Cardiac muscle cell (in vitro differentiated cells and primary cell): Measurements from ENCODE around the gene CAP2. TPM values are rescaled to one million over a fixed set of nuclear protein-coding genes. Genes with fewer than 3 reads are reported as not detected.
A peak's percentile ranks its signal among the peaks of the same experiment; 100 is the strongest.

Source experiments
- DNase-seq, 2 donors: peaks; one replicate each; pipeline versions ENCODE4 v3.0.0 to v3.0.0-alpha.2; 2010 to 2017; ENCODE audit warnings: low read depth in 1 of 2, low spot score in 1 of 2
- H3K27ac ChIP-seq: fragments of 200-600 bp; sonication (generic); 2 replicates; pipeline ENCODE4 v1.5.1; 2016
- H3K27me3 ChIP-seq: fragments of 200-600 bp; sonication (generic); 2 replicates; pipeline ENCODE4 v1.6.0; 2016; ENCODE audit warnings: control low read depth
- H3K36me3 ChIP-seq: fragments of 200-600 bp; sonication (generic); 2 replicates; pipeline ENCODE4 v1.5.1; 2016; ENCODE audit warnings: control low read depth
- H3K4me1 ChIP-seq: fragments of 200-600 bp; sonication (generic); 2 replicates; pipeline ENCODE4 v1.8.1; 2017; ENCODE audit warnings: low read depth, mild to moderate bottlenecking, mixed run types
- H3K4me3 ChIP-seq: fragments of 200-600 bp; sonication (generic); 2 replicates; pipeline ENCODE4 v1.5.1; 2016; ENCODE audit warnings: mild to moderate bottlenecking
- H3K9me3 ChIP-seq: fragments of 200-600 bp; sonication (generic); 2 replicates; pipeline ENCODE4 v1.5.1; 2017; ENCODE audit warnings: low read depth, mild to moderate bottlenecking, control low read depth
- CTCF ChIP-seq: IDR thresholded peaks from 2 replicates; pipeline ENCODE4 v1.5.1; 2012; ENCODE audit warnings: low read depth, mild to moderate bottlenecking, low read length
- polyA plus RNA-seq: library from polyadenylated mRNA; unstranded; fragments of >200 nt; fragmentation: Nextera tagmentation; extraction: Ambion mirVana; gene quantifications from 2 replicates; pipeline ENCODE4 v1.2.1, GENCODE V29; 2016
- total RNA-seq: library from RNA; depleted of rRNA; stranded (reverse); fragments of >200 nt; gene quantifications from 2 replicates; pipeline ENCODE4 v1.2.3, GENCODE V29; 2016

CAP2 gene
- total and polyA plus RNA-seq, 2 experiments from 2014 or later = 95.7 to 262 TPM

GRCh38 chr6:17470202-17470937, 77.0 kb downstream of the CAP2 start:
- no peak for TF ChIP-seq CTCF
- peak overlapping the region; percentile 71 for H3K27ac ChIP-seq

GRCh38 chr6:17470938-17471327, 77.5 kb downstream of the CAP2 start:
- TF ChIP-seq CTCF = peak; percentile 18
- Histone ChIP-seq H3K4me3 (no peak overlapping the region), H3K27me3 (no peaks in the 10 kb centered on the region), H3K4me1 (peaks cover 31% of the 10 kb centered on the region), H3K27ac (peak overlapping the region; percentile 71), H3K36me3 (peaks cover 11% of the 10 kb centered on the region), H3K9me3 (no peaks in the 10 kb centered on the region)
- peak in 1 of 2 donors; percentile 93 for DNase-seq

More at GRCh38 chr6:17470202-17470937, 77.0 kb downstream of the CAP2 start:
- DNase-seq = peak in 1 of 2 donors; percentile 45
- Histone ChIP-seq H3K27me3 (no peaks in the 10 kb centered on the region), H3K4me1 (peaks cover 25% of the 10 kb centered on the region), H3K4me3 (no peak overlapping the region), H3K9me3 (no peaks in the 10 kb centered on the region), H3K36me3 (peaks cover 11% of the 10 kb centered on the region)

- Histone ChIP-seq H3K4me3 (no peak overlapping the region), H3K27me3 (no peaks in the 10 kb centered on the region), H3K4me1 (peaks cover 31% of the 10 kb centered on the region), H3K36me3 (no peaks in the 10 kb centered on the region), H3K9me3 (no peaks in the 10 kb centered on the region), H3K27ac (peak overlapping the region; percentile 98)
- DNase-seq = peak in 1 of 2 donors; percentile 8
- TF ChIP-seq CTCF = no peak
Measured at GRCh38 chr6:17472653-17473183, 79.3 kb downstream of the CAP2 start.

GRCh38 chr6:17473554-17473953, 80.2 kb downstream of the CAP2 start:
- no peaks in the 10 kb centered on the region for H3K36me3 ChIP-seq
- H3K27ac ChIP-seq = peak overlapping the region; percentile 98
- no peaks in the 10 kb centered on the region for H3K27me3 ChIP-seq
- H3K4me1 ChIP-seq = peaks cover 34% of the 10 kb centered on the region
- no peaks in the 10 kb centered on the region for H3K9me3 ChIP-seq
- peak in 1 of 2 donors; percentile 72 for DNase-seq
- TF ChIP-seq CTCF = no peak
- no peak overlapping the region for H3K4me3 ChIP-seq

GRCh38 chr6:17474289-17474688, 80.9 kb downstream of the CAP2 start:
- TF ChIP-seq CTCF = no peak
- Histone ChIP-seq H3K9me3 (no peaks in the 10 kb centered on the region), H3K4me3 (no peak overlapping the region), H3K27me3 (no peaks in the 10 kb centered on the region), H3K27ac (peak overlapping the region; percentile 98), H3K36me3 (no peaks in the 10 kb centered on the region), H3K4me1 (peaks cover 35% of the 10 kb centered on the region)
- no peak for DNase-seq
